Fibroblast of lung (primary cell): ENCODE data around the gene HOXC10. TPM values are rescaled to one million over a fixed set of nuclear protein-coding genes. Genes with fewer than 3 reads are reported as not detected.

Experiments used
- DNase-seq, 2 donors: peaks; one replicate each; pipeline versions ENCODE4 v3.0.0 to v3.0.0-alpha.2; 2010; ENCODE audit warnings: low read depth in 2 of 2
- H2AFZ ChIP-seq: 2 replicates; pipeline ENCODE4 v1.5.1; 2012; ENCODE audit warnings: low read length, control low read depth, inconsistent platforms
- H3K27ac ChIP-seq: 2 replicates; pipeline ENCODE4 v1.5.1; 2011; ENCODE audit warnings: low read length, control low read depth; ENCODE audit not compliant: insufficient read depth
- H3K27me3 ChIP-seq: 2 replicates; pipeline ENCODE4 v1.5.1; 2011; ENCODE audit warnings: mild to moderate bottlenecking, low read length; ENCODE audit not compliant: control insufficient read depth, insufficient read depth
- H3K36me3 ChIP-seq: 2 replicates; pipeline ENCODE4 v1.5.1; 2011; ENCODE audit warnings: low read length; ENCODE audit not compliant: control insufficient read depth, insufficient read depth
- H3K4me1 ChIP-seq: 2 replicates; pipeline ENCODE4 v1.5.1; 2011; ENCODE audit warnings: low read length; ENCODE audit not compliant: control insufficient read depth, insufficient read depth; ENCODE audit errors: extremely low read depth
- H3K4me2 ChIP-seq: 2 replicates; pipeline ENCODE4 v1.5.1; 2011; ENCODE audit warnings: low read length, control low read depth; ENCODE audit not compliant: insufficient read depth; ENCODE audit errors: extremely low read depth
- H3K4me3 ChIP-seq, 4 experiments: fragments of 200-600 bp in 1 of 4; sonication (generic) in 1 of 4; replicated peaks in 1 of 4; 2 replicates each; pipeline ENCODE4 v1.5.1; 2011 to 2016; ENCODE audit warnings: low read length in 4 of 4, low read depth in 3 of 4, mild to moderate bottlenecking in 3 of 4, control low read depth in 2 of 4, inconsistent platforms in 1 of 4, mixed read lengths in 1 of 4; ENCODE audit not compliant: insufficient read depth in 1 of 4; ENCODE audit errors: control extremely low read depth in 1 of 4
- H3K79me2 ChIP-seq: 2 replicates; pipeline ENCODE4 v1.5.1; 2012; ENCODE audit warnings: mild to moderate bottlenecking, low read length, inconsistent platforms; ENCODE audit not compliant: control insufficient read depth, insufficient read depth
- H3K9ac ChIP-seq: 2 replicates; pipeline ENCODE4 v1.5.1; 2011; ENCODE audit warnings: mild to moderate bottlenecking, low read length, control low read depth; ENCODE audit not compliant: insufficient read depth
- H3K9me3 ChIP-seq: 2 replicates; pipeline ENCODE4 v1.5.1; 2012; ENCODE audit warnings: low read depth, low read length; ENCODE audit not compliant: control insufficient read depth, insufficient read depth
- H4K20me1 ChIP-seq: 2 replicates; pipeline ENCODE4 v1.5.1; 2011; ENCODE audit warnings: low read length; ENCODE audit not compliant: control insufficient read depth, insufficient read depth; ENCODE audit errors: extremely low read depth
- EZH2 ChIP-seq: IDR thresholded peaks from 2 replicates; pipeline ENCODE4 v1.5.1; 2012; ENCODE audit warnings: low read length, control low read depth, mild to moderate bottlenecking; ENCODE audit errors: missing control alignments
- polyA plus RNA-seq, 2 donors: library from polyadenylated mRNA; depleted of rRNA in 1 of 2; stranded (reverse) in 1 of 2; unstranded in 1 of 2; fragments of >200 nt; gene quantifications; 2 replicates each; pipeline ENCODE4 v1.2.1, GENCODE V29; 2011 to 2012; ENCODE audit warnings: missing spikeins in 1 of 2
- total RNA-seq: library from RNA; depleted of rRNA; stranded (reverse); fragments of >200 nt; gene quantifications from 2 replicates; pipeline ENCODE4 v1.2.1, GENCODE V29; 2014
- TF ChIP-seq, protein P1 (sequence below), 2 donors: IDR thresholded peaks in 1 of 2; conservative IDR thresholded peaks in 1 of 2; 1 replicate in 1 of 2; 2 replicates in 1 of 2; pipeline ENCODE4 v1.5.1; 2011 to 2012; ENCODE audit warnings: low read length in 2 of 2, control low read depth in 1 of 2, inconsistent platforms in 1 of 2, low read depth in 1 of 2, mild to moderate bottlenecking in 1 of 2

The HOXC10 gene
- total and polyA plus RNA-seq, 2 donors (not counting 1 experiment from before 2014, with no cell fraction given) = 0.06 TPM; not detected in 1

DNA sequence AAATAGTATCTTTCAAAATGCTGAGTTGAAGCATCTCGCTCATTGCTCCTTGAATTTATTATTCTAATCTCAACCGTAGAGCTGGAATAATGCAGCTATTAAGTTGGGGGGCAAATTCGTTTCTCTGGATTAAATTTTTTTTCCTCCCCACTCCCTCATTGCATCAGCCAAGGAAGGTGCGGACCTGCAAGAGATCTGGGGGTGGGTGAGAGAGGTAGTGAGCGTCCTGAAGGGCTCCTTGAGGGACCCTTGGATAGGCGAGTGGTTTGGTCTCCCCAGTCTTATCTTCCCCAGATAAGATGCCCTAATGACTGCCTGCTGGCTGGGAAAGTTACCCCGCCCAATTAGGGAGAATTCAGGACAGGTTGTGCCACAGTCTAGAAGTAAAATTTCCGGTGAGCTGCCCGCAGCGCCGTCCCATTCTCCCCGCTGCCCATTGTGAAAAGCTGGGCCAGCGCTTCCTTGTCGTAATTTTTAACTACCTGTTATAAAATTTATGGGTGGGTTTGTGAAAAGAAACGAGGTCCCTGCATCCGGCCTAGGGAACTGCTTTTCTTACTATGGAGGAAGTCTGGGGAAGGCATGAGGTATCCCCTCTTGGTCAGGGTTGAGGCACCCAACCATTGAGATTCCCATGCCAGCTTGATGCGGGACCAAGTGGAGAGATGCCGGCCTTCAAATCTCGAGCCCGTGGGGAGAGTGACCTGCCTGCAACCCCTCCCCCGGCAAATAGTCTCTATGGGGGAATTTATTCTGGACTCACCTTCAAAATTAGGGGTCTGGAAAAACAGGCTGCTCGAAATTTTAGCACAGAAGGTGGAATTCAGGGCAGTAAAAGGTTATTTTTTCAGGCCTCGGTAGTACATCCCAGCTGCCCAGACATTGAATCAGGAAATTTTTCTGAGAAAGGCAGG is 30.3 kb downstream of the HOXC10 start:
- H3K9me3 ChIP-seq = no peaks in the 10 kb centered on the region
- no peak for DNase-seq
- H3K4me3 ChIP-seq = no peak overlapping the region
- no peaks in the 10 kb centered on the region for H3K36me3 ChIP-seq
- no peak overlapping the region for H3K27ac ChIP-seq
- TF ChIP-seq, protein P1, sequence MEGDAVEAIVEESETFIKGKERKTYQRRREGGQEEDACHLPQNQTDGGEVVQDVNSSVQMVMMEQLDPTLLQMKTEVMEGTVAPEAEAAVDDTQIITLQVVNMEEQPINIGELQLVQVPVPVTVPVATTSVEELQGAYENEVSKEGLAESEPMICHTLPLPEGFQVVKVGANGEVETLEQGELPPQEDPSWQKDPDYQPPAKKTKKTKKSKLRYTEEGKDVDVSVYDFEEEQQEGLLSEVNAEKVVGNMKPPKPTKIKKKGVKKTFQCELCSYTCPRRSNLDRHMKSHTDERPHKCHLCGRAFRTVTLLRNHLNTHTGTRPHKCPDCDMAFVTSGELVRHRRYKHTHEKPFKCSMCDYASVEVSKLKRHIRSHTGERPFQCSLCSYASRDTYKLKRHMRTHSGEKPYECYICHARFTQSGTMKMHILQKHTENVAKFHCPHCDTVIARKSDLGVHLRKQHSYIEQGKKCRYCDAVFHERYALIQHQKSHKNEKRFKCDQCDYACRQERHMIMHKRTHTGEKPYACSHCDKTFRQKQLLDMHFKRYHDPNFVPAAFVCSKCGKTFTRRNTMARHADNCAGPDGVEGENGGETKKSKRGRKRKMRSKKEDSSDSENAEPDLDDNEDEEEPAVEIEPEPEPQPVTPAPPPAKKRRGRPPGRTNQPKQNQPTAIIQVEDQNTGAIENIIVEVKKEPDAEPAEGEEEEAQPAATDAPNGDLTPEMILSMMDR (conservative IDR thresholded peaks at IDR 0.05 in 1 of 2, IDR thresholded peaks at IDR 0.05 in 1 of 2; ENCODE audit: low read depth in 1 of 2, low read length in 2 of 2) = no peak
- TF ChIP-seq EZH2 = peak; percentile 92
- H4K20me1 ChIP-seq = no peaks in the 10 kb centered on the region
- H3K9ac ChIP-seq = no peak overlapping the region
- no peak overlapping the region for H2AFZ ChIP-seq
- H3K27me3 ChIP-seq = peaks cover 52% of the 10 kb centered on the region
- no peaks in the 10 kb centered on the region for H3K79me2 ChIP-seq
- no peaks in the 10 kb centered on the region for H3K4me1 ChIP-seq
- H3K4me2 ChIP-seq = no peak overlapping the region

DNA sequence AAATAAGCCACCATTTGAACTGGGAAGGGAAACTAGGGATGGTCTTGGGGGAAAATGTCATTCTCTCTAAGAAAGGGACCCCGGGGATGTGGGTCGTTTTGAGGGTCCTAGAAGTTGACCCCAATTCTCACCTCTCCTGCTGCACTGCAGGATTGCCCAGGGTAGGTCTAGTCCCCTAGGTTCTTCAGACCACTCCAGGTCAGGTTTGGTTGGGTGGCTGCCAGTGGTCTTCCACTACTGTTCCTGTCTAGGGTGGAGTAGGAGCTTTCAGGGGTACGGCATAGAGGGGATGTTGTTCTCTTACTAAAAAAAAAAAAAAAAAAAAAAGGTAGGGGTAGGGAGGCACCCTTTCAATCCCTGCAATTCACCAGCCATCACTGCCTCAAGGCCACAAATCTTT is 31.1 kb downstream of the HOXC10 start:
- Histone ChIP-seq H3K36me3 (no peaks in the 10 kb centered on the region), H2AFZ (no peak overlapping the region)

DNA sequence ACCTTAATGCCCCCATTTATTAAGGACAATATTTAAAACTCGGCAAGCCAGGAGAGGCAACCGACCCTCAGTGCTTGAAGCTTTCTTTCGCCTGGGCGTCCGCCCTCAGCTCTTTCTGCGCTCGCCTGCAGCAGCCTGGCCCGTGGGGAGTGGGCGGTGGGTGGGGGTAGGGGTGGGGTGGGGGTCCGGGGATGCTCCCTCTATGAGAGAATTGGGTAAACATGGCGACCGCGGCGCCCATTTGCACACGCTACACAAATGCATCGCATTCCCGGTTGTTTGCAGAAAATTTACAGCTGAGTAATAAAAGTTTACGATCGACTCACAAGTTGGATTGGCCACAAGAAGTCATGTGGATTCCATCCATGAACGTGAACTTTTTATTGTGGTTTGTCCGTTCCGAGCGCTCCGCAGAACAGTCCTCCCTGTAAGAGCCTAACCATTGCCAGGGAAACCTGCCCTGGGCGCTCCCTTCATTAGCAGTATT is 31.6 kb downstream of the HOXC10 start:
- H3K9ac ChIP-seq = no peak overlapping the region
- peak overlapping the region in 1 of 4 experiments; percentile 57 for H3K4me3 ChIP-seq
- H3K9me3 ChIP-seq = no peaks in the 10 kb centered on the region
- H4K20me1 ChIP-seq = no peaks in the 10 kb centered on the region
- H2AFZ ChIP-seq = no peak overlapping the region
- H3K4me2 ChIP-seq = no peak overlapping the region
- H3K4me1 ChIP-seq = no peaks in the 10 kb centered on the region
- H3K36me3 ChIP-seq = no peaks in the 10 kb centered on the region
- no peak for TF ChIP-seq EZH2
- TF ChIP-seq, protein P1 (conservative IDR thresholded peaks at IDR 0.05 in 1 of 2, IDR thresholded peaks at IDR 0.05 in 1 of 2; ENCODE audit: low read depth in 1 of 2, low read length in 2 of 2) = no peak
- H3K27ac ChIP-seq = no peak overlapping the region
- no peaks in the 10 kb centered on the region for H3K79me2 ChIP-seq
- DNase-seq = peak in 1 of 2 donors; percentile 23
- H3K27me3 ChIP-seq = peaks cover 43% of the 10 kb centered on the region

More for the DNA sequence above, 31.1 kb downstream of the HOXC10 start:
- Histone ChIP-seq H4K20me1 (no peaks in the 10 kb centered on the region), H3K4me2 (no peak overlapping the region), H3K9me3 (no peaks in the 10 kb centered on the region), H3K4me1 (no peaks in the 10 kb centered on the region), H3K4me3 (no peak overlapping the region), H3K27me3 (peaks cover 47% of the 10 kb centered on the region), H3K27ac (no peak overlapping the region), H3K79me2 (no peaks in the 10 kb centered on the region), H3K9ac (no peak overlapping the region)
- no peak for DNase-seq
- TF ChIP-seq EZH2 = no peak
- TF ChIP-seq, protein P1 (conservative IDR thresholded peaks at IDR 0.05 in 1 of 2, IDR thresholded peaks at IDR 0.05 in 1 of 2; ENCODE audit: low read depth in 1 of 2, low read length in 2 of 2) = no peak
